GM19438 (cell line): ENCODE measurements around the gene TAF15.

ENCODE experiments used
- ATAC-seq: cut with Tn5 transposase; IDR thresholded peaks from one replicate; pipeline ENCODE4 v1.9.1; 2021; ENCODE audit warnings: low read depth; ENCODE audit not compliant: unreplicated experiment

The TAF15 gene

GRCh38 chr17:35816723-35817122 is 7.4 kb downstream of the TAF15 start:
- no peak for ATAC-seq

DNA sequence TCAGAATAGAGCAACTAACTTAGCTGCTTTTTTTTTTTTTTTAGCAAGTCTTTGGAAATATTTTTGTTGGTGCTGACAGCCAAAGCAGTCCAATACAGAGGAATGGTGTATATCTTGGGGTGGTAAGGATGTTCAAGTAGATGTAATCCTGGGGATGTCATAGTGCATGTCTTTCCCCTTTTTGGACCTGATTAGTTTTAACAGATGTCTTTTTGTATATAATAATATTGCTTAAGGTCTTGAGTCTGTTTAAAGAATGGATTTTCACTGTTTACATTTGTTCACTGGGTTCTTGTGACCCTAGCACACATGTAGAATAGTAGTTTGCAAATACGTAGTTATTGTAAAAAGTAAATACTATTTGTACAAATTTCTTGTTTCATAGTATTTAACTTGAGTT is 7.9 kb downstream of the TAF15 start:
- ATAC-seq = no peak

DNA sequence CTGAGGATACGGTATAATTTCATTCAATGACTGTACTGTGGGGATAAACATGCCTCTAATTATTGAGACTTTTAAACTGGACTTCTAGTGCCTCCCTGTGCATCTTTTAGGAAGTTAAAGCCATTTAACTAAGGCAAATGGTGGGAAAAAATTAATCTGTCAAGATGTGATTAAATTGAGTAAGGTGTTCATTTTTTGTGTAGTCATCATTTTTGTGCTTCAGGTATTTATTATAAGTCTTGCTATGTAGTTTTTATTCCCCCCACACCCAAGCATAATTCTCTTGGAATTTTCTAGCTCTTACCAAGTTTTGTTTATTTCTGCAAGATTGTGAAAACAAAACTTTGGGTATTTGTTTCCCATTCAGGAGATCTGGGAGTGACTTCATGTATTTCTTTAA is 10.2 kb downstream of the TAF15 start:
- ATAC-seq = no peak

- no peak for ATAC-seq
These were observed 12.0 kb downstream of the TAF15 start for GRCh38 chr17:35821308-35821707.

DNA sequence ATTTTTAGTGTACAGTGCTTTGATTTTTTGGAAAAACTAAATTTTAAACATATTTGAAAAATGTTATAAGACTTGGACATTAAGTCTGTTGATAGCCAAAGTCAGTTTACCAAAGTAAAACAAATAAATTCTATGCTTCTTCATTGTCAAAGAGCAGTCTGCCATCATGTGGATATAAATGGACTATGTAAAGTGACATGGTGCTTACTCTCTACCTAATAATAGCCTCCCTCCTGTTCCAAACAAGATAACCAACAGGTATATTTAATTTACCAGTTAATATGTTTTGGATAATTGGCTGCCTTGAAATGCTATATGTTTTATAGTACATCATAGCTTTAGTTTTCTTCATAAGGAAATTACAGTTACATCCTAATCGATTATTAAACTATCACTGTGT is 15.9 kb downstream of the TAF15 start:
- ATAC-seq = no peak

DNA sequence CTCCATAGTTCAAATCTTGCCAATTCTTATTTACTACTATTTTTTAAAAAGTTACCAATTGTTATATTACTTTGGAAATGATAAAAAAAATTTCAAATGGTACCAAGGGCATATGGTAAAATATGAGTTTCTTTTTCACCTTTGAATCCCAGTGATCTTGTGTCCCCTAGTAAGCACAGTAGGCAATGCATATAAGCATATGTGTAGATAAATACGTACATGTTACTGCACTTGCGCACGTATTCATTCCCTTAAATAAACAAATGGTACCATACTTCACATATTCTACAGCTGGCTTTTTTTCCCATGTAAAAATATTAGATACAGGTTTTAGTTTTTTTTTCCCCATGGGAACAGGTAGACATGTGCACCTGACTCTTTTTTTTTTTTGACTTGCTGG is 31.8 kb downstream of the TAF15 start:
- ATAC-seq = no peak

- no peak for ATAC-seq
These were observed 32.2 kb downstream of the TAF15 start for GRCh38 chr17:35841505-35841904.

GRCh38 chr17:35842239-35842638 is 33.0 kb downstream of the TAF15 start:
- no peak for ATAC-seq

DNA sequence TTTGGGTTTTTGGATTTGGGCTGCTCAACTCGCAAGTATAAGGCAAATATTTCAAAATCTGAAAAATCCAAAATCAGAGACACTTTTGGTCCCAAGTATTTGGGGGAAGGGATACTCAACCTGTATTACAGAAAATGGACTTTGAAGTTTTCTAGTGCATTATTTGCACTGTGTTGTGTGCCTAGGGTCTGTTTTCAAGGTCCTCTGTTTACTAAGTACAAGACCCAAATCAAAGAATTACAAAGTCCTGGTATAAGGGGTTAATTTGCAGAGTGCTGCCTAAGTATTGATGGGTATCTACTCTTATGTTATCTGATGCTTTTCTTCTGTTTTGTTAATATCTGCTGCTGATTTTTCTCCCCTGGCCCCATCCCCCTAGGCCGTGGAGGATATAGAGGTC is 34.4 kb downstream of the TAF15 start:
- ATAC-seq = no peak

- no peak for ATAC-seq
These were observed 35.3 kb downstream of the TAF15 start for GRCh38 chr17:35844547-35844946.

- no peak for ATAC-seq
These were observed 36.9 kb downstream of the TAF15 start for GRCh38 chr17:35846055-35846809.

DNA sequence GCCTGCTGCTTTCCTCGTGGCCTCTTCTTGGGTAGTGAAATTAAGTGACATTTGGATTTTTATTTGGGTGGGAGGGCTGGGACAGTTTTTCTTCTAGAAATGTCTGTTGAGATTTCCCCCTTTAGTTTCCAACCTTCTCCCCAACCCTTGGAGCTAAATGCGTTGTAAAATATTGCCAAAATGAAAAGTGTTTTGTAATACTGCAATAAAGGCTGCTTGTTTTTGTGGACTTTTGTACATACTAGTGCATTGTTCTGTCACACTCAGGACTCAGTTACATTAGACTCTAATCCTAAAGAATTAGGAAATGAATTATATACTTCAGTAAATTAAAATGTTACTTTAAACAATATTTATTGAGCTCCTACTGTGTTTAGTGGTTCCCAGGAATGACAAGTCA is 37.7 kb downstream of the TAF15 start:
- ATAC-seq = no peak

- ATAC-seq = no peak
These were observed 38.5 kb downstream of the TAF15 start for GRCh38 chr17:35847633-35848373.

- ATAC-seq = no peak
These were observed 40.4 kb downstream of the TAF15 start for GRCh38 chr17:35849469-35850348.

DNA sequence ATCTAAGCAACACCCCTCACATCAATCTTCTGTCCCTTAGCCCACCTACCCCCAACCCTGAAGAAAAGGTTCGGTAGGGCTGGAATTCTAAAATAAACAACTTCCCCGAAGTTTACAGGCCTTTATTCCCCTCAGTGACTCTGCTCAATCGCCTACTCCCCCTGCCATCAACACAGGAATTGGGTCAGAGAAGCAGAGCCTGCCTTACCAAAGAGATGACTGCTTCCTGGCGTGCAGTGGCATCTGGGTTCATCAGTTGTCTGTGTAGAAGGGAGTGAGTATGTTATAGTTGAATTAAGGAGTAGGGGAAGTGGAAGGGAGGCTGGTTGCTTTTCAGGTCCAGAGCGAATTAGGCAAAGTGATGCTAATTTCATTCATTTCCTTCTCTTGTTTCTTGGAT is 46.7 kb downstream of the TAF15 start:
- ATAC-seq = no peak

DNA sequence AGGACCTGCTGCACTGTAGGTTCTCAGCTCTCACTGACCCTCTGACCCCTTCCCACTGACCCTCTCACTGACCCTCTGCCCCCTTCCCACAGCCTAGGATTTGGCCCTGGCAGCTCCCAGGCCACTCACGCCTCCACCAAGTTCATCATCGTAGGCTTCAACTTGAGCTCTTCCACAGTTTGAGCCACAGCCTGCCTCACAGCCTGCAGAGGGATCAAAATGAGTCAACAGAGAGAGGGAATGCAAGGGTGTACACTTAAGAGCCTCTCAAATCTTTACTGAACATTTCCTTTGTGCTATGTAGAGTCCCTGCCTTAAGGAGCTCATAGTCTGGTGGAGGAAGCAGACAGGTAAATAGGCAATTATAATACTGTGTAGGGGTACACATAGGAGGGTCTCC is 47.3 kb downstream of the TAF15 start:
- no peak for ATAC-seq

DNA sequence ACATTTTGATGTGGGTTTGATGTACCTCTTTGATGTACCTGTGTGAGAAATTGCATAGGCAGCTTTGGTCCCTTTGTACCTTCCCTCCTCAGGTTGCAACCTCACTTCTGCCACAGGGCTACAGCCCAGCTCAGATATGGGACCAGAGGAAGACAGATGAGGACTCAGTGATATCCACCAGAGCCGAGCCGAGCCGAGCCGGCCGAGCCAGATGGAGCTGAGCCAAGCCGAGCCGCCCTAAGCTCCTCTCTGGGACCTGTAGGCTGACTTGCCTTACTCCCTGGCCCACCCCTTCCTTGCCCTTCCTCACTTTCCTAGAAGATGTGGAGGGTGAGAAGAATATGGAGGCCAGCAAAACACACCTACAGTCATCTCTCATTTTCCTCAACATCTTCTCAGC is 55.6 kb downstream of the TAF15 start:
- no peak for ATAC-seq

- no peak for ATAC-seq
These were observed 56.4 kb downstream of the TAF15 start for GRCh38 chr17:35865412-35866340.

DNA sequence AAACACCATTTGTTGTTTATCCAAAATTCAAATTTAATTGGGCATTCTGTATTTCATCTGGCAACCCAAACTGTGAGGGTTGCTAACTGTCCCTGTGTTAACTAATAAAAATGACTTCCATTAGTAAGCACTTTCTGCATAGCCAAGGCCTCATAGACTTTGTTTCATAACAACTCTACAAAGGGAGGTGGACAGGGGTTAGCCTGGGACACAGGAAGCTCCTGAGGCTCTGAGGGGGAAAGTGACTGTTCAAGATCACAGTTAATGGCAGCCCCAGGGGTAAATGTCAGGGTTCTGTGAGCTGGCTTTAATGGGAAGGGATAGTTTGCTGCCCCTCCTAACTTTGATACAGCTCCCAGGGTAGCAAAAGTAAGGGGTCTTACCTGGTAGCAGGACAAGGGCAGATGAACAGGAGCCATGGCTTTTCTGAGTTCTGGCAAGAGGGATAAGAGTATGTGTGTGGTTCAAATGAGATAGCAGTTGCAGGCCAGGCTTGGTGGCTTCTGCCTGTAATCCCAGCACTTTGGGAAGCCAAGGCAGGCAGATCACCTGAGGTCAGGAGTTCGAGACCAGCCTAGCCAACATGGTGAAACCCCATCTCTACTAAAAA is 57.2 kb downstream of the TAF15 start:
- no peak for ATAC-seq

DNA sequence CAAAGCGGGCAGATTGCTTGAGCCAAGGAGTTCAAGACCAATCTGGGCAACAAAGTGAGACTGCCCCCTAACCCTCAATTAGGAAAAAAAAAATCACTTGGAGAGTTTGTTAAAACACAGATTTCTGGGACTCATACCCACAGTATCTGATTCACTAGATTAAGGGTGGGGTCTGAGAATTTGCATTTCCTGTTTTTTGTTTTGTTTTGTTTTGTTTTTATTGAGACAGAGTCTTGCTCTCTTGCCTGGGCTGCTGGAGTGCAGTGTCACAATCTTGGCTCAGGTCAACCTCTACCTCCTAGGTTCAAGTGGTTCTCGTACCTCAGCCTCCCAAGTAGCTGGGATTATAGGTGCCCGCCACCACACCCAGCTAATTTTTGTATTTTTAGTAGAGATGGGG is 58.3 kb downstream of the TAF15 start:
- no peak for ATAC-seq
